Endometrial microvascular endothelial cells (primary cell): Measurements from ENCODE around the gene LMOD2. TPM values are rescaled to one million over a fixed set of nuclear protein-coding genes. Genes with fewer than 3 reads are reported as not detected.
"Not testable (repeated sequence)": the region's sequence is repeated elsewhere in the genome, so short reads cannot be mapped to it uniquely, and the experiment has no call there.

Source experiments
- in situ Hi-C: cut with HindIII; loops from 2 replicates; pipeline ENCODE4 v1.10.0; 2017; ENCODE audit warnings: low sequenced_read_pairs, low pct_unique_long_range_greater_than_20kb; ENCODE audit errors: inconsistent ontology term
- total RNA-seq: library from RNA; depleted of rRNA; stranded (reverse); fragments of >200 nt; gene quantifications from one replicate; pipeline ENCODE4 v1.2.3, GENCODE V29; 2015; ENCODE audit errors: inconsistent ontology term

The LMOD2 gene
- not detected for total RNA-seq

DNA sequence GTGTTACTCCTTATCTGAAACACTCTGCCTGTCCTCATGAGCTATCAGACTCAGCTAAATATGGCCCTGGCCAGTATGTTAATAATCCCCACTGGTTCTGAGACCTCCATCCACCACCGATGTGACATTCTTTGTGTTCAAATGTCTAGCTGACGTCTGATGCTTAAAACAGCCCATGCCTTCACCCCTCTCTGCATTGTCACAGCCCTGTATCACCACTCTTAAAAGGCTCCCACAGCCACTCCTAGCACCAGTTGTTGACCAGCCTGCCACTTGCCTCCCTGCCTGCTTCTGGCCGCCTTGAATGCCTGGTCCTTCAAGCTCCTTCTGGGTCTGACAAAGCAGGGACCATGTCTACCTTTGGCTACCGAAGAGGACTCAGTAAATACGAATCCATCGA is at the start of gene LMOD2:
TSS of gene LMOD2 (plus strand) at position 253 of the 400 bp plus-strand sequence. CDS start at position 351, 98 bp downstream.
- in situ Hi-C loops = no loop called here

- in situ Hi-C loops = no loop called here
These were observed 48.2 kb upstream of the LMOD2 start for GRCh38 chr7:123607423-123607975.

DNA sequence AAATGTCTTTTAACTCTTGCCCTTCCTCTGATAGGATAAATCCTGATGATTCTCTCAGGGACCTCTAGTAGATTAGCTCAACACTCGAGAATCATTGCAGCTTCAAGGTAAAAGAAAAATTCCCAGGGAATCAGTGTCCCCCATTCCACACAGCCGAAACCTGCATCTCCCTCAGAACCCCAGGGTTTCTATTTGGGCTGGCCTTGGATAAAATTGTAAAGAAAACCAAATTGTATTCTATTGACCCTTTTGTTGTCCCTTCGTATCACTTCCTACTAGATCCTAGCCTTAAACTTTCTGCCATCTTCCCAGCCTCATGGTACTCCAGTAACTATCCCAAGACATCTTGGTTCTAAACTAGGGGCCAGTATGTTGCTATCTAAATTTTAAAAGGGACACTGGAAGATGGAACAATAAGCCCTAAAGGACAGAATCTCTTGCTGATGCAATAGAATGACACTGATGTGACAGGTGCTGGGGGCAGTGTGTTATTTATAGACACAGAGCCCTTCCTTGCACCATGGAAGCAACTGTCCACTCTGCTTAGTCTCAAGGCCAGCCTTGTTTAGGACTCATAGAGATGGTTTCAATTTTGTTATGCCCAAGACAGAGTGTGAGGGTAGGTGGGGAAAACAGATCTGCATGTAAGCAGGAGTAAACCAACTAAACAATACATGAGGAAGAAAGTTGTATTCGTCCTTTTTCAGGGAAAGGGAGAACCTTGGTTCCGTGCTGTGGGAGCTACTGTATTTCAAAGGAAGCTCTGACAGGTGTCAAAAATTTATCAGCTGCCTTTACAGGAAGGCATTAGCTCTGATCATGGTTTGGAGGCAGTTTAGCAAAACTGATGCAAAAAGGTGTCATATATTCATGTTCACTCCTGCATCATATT is 46.4 kb upstream of the LMOD2 start:
- in situ Hi-C loops = no loop called here

DNA sequence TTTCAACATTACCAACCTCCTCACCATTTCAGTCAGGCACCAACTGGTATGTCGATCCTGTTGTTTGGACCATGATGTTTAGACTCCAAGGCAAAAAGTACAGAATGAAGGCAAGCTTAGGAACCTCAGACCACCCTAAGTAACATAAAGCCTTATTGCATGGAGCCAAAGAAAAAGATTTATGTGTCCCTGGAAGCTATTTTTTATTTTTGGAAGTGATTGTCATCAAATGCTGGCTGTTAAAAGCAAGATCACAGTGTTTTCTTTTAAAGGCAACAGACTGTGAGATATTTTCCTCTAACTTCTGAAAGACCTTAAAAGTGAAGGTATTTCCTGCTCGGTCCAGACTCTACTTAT is 45.8 kb upstream of the LMOD2 start:
- in situ Hi-C loops = no loop called here

DNA sequence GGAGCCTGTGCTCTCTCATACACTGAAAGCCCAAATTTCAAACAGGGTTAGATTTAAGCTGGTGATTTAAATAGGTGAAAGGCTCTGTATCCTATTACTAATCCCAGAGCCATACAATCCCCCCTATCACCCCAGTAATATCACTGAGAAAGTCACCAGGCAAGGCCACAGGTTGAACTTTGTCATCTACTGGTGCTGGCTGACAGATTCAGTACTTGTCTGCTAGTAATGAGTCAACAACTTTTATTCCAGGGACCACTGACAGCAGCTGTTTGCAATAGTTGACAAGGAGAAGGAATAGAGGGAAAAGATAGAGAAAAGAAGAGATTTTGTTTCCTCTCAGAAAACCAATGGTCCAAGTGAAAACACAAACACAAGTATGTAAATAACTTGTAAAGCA is 43.6 kb upstream of the LMOD2 start:
- in situ Hi-C loops = no loop called here

DNA sequence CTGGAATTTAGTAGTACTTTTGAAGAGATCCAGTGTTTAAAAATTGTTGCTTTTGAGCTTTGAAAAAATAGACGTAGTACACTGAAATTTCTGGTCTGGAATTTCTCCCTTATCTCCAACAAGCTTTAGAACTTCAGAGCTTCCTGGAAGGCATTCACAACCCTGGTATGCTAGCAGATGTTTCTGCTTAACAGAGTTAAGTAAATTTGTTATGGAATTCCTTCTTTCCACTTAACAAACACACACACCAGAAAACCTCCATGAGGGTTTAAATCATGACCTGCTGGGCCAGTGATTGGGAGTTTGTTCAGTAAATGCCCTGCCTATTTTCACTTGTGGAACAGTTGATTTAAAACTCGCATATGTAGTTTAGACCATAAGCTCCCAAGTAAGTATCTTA is 40.3 kb upstream of the LMOD2 start:
- in situ Hi-C loops = no loop called here

GRCh38 chr7:123616223-123616622 is 39.4 kb upstream of the LMOD2 start:
- in situ Hi-C loops = no loop called here

DNA sequence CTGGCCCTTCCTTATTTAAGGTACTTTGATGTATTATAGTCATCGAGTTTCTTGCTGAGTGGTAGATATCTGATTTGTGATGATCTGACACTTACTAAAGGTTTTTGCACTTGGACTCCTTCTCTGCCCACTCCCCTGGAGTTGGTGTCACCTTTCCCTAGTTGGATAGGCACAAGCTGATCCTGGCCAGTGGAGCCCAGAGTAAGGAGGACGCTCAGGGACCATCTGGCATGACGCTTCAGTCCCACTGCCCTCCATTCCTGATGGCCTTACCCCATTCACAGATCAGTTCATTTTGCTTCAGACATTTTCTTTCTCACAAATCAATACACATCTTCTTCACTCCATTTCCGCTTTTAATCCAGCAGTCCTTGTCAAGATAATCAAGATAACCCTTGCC is 34.0 kb upstream of the LMOD2 start:
- in situ Hi-C loops = no loop called here

DNA sequence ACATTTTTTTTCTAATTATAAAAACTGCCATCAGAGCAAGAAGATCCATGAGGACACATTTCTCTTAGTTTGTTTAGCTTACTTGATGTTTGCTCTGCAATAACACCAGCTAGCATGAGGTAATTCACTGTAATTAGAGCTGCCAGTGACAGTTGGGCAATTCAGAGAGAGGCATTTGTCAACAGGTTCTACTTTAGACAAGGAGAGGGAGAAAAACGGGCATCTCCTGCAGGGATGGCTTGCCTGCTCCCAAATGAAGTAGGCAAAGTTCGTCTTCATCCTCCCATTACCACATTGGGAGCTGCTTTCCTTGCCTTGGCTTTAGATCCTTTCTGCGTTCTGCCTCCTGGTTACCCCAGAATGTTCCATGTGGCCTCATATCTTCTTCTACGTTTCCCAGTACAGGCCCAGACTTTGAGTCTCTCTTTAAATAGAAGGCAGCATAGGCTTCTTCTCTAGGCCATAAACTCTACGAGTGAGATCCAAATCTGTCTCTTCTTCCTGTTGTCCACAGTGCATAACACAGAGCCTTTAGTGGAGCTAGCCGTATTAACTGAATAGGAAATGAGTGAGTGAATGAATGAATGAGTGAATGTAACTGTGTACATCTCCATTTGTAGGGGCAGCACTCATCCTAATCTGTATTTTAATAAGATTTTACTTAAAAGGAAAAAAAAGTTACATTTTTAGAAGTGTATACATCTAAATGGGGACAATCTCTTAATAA is 32.8 kb upstream of the LMOD2 start:
- in situ Hi-C loops = no loop called here

DNA sequence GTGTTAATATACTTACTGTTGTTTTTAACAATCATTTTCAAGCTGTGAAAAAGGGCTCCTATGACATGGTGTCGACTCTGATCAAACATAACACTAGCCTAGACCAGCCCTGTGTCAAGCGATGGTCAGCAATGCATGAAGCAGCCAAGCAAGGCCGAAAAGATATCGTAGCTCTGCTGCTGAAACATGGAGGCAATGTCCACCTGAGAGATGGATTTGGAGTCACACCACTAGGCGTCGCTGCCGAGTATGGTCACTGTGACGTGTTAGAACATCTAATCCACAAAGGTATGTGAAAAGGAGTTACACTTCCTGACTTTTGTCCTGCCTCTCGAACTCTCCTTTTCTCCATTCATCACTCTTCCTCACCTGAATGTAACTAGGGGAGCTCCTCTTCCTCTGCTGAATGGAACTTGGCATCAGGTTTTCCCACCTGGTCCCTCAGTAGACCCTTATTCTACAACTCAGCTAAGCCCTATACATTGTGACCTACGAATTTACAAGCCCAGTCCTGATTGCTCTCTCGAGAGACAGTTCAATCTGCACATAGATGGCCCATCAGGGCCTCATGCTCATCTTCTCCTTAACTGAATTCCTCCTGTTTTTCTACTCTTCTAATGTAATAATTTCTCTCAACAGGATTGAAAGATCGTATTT is 31.0 kb upstream of the LMOD2 start:
- in situ Hi-C loops = no loop called here

DNA sequence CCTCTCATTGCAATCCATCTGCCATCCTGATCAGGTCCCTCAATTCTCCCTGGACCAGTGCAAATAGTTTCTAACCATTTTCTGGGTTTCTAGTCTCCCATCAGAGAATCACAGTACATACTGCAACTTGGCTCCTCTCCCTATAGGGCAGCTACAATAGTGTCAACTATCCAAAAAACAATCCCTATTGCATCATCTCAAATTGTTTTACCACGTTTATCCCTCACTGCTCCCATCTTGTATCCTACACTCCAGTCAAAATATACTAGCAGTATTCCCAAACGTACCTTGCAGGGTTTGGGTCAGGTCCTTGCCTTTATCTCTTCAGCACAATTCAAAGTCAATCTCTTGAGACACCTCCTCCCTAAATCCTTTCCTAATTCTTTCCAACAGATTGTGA is 30.4 kb upstream of the LMOD2 start:
- in situ Hi-C loops = no loop called here

DNA sequence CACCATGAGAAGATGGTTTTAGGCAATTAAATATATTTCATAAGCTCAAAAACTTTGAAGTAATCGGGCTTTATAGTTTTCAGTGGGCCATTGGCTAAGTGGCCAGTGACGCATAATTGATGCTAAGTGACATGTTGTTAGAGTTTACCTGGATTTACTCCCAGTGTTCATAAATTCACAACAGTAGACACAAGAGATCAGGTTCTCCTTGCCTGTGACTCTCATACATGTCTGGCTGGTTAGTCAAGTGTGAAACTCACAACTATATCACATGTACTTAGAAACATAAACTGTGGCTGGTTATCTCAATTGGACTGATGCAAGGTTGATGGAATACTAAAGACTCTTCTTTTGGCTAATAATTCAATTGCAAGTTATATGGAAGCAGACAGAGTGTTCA is 27.8 kb upstream of the LMOD2 start:
- in situ Hi-C loops = no loop called here

- in situ Hi-C loops = no loop called here
These were observed 26.8 kb upstream of the LMOD2 start for GRCh38 chr7:123628829-123629228.

DNA sequence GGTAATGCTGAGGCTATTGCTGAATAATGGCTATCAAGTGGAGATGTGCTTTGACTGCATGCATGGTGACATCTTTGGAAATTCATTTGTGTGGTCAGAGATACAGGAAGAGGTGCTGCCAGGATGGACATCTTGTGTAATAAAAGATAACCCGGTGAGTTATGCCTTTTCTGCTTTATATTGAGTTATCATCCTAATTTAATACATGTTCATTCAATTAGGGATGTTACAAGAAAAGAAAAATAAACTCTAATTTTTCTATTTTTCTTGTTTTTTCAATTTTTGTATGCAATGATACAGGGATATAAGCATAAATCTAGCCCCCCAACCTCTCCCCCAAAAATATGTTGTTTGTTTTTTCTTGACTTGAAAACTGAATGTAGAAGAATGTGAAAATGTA is 26.4 kb upstream of the LMOD2 start:
- in situ Hi-C loops = no loop called here

- in situ Hi-C loops = no loop called here
These were observed 22.9 kb upstream of the LMOD2 start for GRCh38 chr7:123632808-123633207.

DNA sequence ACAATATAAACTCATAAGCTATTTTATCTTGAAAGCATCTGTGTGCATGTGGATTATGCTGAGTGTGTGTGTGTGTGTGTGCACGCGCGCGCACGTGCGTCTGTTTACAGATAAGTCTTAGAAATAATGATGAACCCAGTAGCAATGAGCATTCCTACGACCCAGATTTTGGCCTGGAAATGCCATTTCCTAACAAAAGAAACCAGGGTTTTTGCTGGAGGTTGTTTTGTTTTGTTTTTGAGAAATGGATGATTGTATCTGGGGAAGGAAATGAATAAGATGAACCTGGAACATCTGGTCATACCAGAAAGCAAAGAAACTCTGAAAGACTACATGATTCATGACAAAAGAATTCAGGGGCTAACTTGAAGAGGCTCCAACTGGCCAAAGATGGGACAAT is 22.1 kb upstream of the LMOD2 start:
- in situ Hi-C loops = no loop called here

DNA sequence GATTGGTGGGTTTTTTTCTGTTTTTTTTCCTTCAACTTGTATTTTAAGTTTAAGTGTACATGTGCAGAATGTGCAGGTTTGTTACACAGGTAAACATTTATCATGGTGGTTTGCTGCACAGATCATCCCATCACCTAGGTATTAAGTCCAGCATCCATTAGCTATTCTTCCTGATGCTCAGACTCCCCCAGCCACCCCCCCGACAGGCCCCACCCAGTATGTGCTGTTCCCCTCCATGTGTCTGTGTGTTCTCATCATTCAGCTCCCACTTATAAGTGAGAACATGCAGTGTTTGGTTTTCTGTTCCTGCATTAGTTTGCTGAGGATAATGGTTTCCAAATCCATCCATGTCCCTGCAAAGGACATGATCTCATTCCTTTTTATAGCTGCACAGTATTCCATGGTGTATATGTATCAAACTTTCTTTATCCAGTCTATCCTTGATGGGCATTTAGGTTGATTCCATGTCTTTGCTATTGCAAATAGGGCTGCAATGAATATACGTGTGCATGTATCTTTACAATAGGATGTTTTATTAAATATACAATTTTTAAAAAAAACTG is 21.6 kb upstream of the LMOD2 start:
- in situ Hi-C loops = not testable (repeated sequence)

DNA sequence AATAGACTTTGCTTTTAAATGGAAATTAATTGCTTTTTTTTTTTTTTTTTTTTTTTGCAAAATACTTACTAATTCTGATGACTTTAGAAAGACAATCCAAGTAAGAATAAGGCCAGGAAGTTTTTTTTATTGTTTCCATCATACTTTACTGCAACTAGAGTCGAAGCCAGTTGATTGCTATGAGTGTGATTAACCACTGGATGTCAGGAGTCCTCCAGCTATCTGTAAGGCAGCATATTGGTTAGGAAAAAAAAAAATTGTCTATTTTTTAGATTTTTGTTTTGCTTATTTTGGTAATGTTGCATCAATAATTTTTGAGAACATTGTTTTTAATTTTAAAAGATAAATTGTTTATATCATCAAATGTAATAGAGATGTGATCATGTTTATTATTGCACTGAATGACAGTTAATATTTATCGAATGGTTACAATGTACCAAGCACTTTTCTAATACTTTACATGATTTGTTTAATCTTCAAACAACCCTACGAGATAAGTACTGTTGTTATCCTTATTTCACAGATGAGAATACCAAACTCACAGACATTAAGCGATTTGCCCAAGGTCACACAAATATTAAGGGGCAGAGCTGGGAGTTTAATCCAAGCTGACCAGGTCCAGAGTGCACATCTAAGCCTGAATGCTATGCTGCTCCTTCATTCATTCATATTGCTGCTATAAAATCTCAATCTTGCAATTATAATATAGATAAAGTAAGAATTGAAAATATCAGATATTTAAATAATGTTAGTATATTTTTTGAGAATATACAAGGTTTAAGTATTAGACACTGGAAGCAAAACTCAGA is 19.9 kb upstream of the LMOD2 start:
- in situ Hi-C loops = no loop called here
